GM21526 (cell line): ENCODE measurements around the gene ADCY3.

Experiments used
- ATAC-seq: cut with Tn5 transposase; IDR thresholded peaks from one replicate; pipeline ENCODE4 v1.9.1; 2021; ENCODE audit warnings: moderate library complexity; ENCODE audit not compliant: unreplicated experiment, low FRiP score

ADCY3 gene

GRCh38 chr2:24926602-24927252, 6.7 kb upstream of the ADCY3 start:
- no peak for ATAC-seq

GRCh38 chr2:24926220-24926601, 6.2 kb upstream of the ADCY3 start:
- ATAC-seq = no peak

- ATAC-seq = no peak
Observed at GRCh38 chr2:24925815-24926214, 5.8 kb upstream of the ADCY3 start.

GRCh38 chr2:24924732-24925131, 4.7 kb upstream of the ADCY3 start:
- ATAC-seq = no peak

- ATAC-seq = no peak
Observed at GRCh38 chr2:24924266-24924665, 4.2 kb upstream of the ADCY3 start.

- ATAC-seq = no peak
Observed at GRCh38 chr2:24923106-24923505, 3.1 kb upstream of the ADCY3 start.

GRCh38 chr2:24922556-24922955, 2.5 kb upstream of the ADCY3 start:
- ATAC-seq = no peak

- ATAC-seq = no peak
Observed at GRCh38 chr2:24920809-24921441, 888 bp upstream of the ADCY3 start.

GRCh38 chr2:24919506-24920097, 435 bp downstream of the ADCY3 start:
- peak; percentile 19 for ATAC-seq

- ATAC-seq = no peak
Observed at GRCh38 chr2:24919037-24919505, 966 bp downstream of the ADCY3 start.

- no peak for ATAC-seq
Observed at GRCh38 chr2:24918326-24919036, 1.6 kb downstream of the ADCY3 start.

- no peak for ATAC-seq
Observed at GRCh38 chr2:24917731-24918325, 2.2 kb downstream of the ADCY3 start.

- ATAC-seq = no peak
Observed at GRCh38 chr2:24917086-24917485, 3.0 kb downstream of the ADCY3 start.

- ATAC-seq = no peak
Observed at GRCh38 chr2:24915796-24916195, 4.2 kb downstream of the ADCY3 start.

- no peak for ATAC-seq
Observed at GRCh38 chr2:24915175-24915574, 4.9 kb downstream of the ADCY3 start.

GRCh38 chr2:24914713-24915112, 5.3 kb downstream of the ADCY3 start:
- ATAC-seq = no peak

- no peak for ATAC-seq
Observed at GRCh38 chr2:24913911-24914310, 6.1 kb downstream of the ADCY3 start.

- ATAC-seq = no peak
Observed at GRCh38 chr2:24912986-24913385, 7.1 kb downstream of the ADCY3 start.

- no peak for ATAC-seq
Observed at GRCh38 chr2:24912523-24912922, 7.5 kb downstream of the ADCY3 start.

- no peak for ATAC-seq
Observed at GRCh38 chr2:24910245-24910644, 9.8 kb downstream of the ADCY3 start.

- no peak for ATAC-seq
Observed at GRCh38 chr2:24909555-24910177, 10.4 kb downstream of the ADCY3 start.
